ENCODE data around the gene TAMM41.
"Not testable (repeated sequence)": the region's sequence is repeated elsewhere in the genome, so short reads cannot be mapped to it uniquely, and the experiment has no call there.

TAMM41 gene

DNA sequence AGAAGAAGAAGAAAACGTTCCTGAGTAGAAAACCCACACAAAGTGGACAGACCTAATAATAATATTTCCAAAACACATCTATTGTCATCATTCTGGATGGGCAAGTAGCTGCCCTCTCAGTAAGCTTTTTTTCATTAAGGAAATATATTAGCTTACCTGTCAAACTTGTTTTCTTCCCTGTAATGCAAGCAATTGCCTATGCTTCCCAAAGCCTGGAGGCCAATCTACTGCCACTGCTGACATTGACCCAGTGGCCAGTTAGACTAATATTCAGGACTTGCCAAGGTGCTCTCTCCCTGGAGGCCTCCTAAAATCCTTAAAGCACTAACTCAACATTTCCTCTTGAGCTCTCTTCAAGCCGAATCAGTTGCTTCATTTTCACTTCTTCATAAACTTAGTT lies 86.7 kb downstream of the TAMM41 start:
- no peak for DNase-seq

DNA sequence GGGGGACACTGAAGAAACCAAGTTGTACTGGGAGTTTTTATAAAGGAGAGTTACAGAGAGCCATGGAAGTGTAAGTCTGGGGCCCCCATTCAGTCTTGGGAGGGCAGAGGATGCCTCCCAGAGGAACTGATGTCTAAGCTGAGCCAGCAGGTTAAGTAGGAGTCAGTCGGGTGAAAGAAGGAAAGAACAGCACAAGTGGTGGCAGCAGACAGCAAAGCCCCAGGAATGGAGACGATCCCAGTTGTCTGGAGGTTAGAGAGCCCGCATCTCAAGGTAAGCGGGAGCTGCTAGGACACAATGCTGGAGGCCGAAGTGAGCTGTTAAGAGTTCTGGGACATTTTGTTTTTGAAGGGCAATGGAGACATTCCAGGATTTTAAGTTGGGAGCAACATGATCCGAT lies 88.8 kb downstream of the TAMM41 start:
- DNase-seq: no peak

DNA sequence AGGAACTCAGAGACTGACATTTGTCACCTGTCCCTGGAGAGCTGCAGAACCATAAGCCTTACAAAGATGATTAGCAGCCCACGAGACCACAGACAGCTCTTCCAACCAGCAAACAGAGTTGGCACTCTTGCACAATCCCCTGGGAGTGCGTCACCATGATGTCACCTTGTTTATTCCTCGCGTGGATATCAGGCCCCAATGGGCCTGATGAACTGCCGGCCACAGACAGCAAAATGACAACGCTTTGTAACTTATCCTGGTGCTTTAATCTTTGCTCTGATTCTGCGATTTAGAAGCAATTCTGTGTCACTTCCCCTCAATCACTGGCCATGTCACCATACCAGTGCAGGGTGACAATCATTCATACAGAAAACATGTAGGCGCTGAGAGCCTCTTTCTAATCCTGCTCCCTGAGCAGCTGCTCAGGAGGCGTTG lies 89.2 kb downstream of the TAMM41 start:
- DNase-seq: no peak

DNA sequence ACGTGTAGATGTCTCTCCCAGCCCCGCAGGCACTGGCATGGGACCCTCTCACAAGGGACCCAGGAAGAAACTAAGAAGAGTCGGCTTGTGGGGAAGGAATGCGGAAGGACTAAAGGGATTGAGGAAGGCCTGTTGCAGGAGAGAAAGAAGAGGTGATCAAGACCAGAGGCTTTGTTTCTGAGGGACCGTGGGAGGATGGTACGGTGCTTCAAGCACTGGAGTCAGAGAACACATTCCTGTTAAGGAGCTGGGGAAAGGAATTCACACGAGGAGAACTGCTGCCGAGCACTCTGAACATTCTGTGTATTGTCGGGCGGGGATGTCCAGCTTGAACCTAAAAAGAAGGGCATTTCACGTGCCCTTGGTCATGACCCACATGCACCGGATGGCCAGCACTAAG lies 91.4 kb downstream of the TAMM41 start:
- no peak for DNase-seq

DNA sequence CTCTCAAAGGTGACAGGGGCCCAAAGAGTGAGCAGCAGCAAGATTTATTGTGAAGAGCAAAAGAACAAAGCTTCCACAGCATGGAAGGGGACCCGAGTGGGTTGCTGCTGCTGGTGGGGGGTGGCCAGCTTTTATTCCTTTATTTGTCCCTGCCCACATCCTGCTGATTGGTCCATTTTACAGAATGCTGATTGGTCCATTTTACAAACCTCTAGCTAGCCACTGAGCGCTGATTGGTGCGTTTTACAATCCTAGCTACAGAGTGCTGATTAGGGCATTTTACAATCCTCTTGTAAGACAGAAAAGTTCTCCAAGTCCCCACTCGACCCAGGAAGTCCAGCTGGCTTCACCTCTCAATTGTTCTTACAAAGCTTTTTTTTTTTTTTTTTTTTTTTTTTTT lies 94.4 kb downstream of the TAMM41 start:
- DNase-seq: not testable (repeated sequence)

DNA sequence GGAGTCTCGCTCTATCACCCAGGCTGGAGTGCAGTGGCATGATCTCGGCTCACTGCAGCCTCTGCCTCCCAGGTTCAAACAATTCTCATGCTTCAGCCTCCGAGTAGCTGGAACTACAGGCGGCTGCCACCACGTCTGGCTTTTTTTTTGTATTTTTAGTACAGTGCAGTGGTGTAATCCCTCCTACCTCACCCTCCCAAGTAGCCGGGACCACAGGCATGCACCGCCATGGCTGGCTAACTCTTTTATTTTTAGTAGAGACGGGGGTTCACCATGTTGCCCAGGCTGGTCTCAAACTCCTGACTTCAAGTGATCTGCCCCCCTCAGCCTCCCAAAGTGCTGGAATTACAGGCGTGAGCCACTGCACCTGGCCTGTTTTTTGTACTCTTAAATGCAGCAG lies 98.4 kb downstream of the TAMM41 start:
- DNase-seq: not testable (repeated sequence)

Data from NCI-H524 treated with DMSO at 0.1 percent for 48 hours (cell line).